Placental pericyte (primary cell): ENCODE results near the gene TYW3. TPM values are rescaled to one million over a fixed set of nuclear protein-coding genes. Genes with fewer than 3 reads are reported as not detected.

Experiments used
- total RNA-seq: library from RNA; depleted of rRNA; stranded (reverse); fragments of >200 nt; gene quantifications from 2 replicates; pipeline ENCODE4 v1.2.3, GENCODE V29; 2012

TYW3 gene, protein sequence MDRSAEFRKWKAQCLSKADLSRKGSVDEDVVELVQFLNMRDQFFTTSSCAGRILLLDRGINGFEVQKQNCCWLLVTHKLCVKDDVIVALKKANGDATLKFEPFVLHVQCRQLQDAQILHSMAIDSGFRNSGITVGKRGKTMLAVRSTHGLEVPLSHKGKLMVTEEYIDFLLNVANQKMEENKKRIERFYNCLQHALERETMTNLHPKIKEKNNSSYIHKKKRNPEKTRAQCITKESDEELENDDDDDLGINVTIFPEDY
- 11.4 and 19.2 TPM in 2 replicates for total RNA-seq

DNA sequence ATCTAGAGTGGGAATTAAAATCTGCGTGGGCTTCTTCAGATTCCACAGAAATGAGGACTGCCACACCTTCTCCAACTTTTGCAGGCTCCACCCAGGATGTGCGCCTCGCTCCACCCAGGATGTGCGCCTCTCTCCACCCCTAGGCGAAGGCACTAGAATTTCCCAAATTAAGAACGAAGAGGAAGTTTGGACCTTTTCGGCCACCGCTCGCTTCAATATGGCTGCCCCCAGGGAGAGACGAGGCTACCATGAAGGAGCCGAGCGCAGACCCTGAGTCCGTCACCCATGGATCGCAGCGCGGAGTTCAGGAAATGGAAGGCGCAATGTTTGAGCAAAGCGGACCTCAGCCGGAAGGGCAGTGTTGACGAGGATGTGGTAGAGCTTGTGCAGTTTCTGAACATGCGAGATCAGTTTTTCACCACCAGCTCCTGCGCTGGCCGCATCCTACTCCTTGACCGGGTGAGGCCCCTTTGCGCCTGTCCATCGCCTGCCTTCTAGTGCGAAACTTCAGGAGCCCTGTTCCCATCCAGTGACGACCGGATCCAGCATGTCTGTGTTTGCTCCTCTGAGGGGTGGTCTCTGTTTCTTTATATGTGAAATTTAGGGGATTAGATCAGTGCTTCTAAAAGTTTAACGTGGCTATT is at the start of gene TYW3, which contains the start of gene CRYZ:
TYW3 (plus strand) TSS at position 193 of the 644 bp plus-strand sequence; CDS start at position 286, 93 bp downstream.
CRYZ (minus strand) TSS at position 91 of the 644 bp plus-strand sequence. CDS start 8,229 bp downstream, outside the sequence.

Other genes with a start within 250 kb of the TYW3 start
- not detected in 2 replicates for gene LRRC53, start 220.5 kb upstream of the TYW3 start, total RNA-seq
- gene ERICH3, start 59.4 kb upstream of the TYW3 start, total RNA-seq, result not detected in 2 replicates
- gene CRYZ, start 102 bp upstream of the TYW3 start, total RNA-seq, result 34.8 and 43.8 TPM in 2 replicates